NCI-H2196 treated with DMSO at 0.1 percent for 48 hours (cell line): Measurements from ENCODE around the gene NOC2L.

Source experiments
- DNase-seq: peaks from one replicate; lab custom pipeline; 2025; ENCODE audit not compliant: unreplicated experiment; lab: John Stamatoyannopoulos, UW

Gene NOC2L

DNA sequence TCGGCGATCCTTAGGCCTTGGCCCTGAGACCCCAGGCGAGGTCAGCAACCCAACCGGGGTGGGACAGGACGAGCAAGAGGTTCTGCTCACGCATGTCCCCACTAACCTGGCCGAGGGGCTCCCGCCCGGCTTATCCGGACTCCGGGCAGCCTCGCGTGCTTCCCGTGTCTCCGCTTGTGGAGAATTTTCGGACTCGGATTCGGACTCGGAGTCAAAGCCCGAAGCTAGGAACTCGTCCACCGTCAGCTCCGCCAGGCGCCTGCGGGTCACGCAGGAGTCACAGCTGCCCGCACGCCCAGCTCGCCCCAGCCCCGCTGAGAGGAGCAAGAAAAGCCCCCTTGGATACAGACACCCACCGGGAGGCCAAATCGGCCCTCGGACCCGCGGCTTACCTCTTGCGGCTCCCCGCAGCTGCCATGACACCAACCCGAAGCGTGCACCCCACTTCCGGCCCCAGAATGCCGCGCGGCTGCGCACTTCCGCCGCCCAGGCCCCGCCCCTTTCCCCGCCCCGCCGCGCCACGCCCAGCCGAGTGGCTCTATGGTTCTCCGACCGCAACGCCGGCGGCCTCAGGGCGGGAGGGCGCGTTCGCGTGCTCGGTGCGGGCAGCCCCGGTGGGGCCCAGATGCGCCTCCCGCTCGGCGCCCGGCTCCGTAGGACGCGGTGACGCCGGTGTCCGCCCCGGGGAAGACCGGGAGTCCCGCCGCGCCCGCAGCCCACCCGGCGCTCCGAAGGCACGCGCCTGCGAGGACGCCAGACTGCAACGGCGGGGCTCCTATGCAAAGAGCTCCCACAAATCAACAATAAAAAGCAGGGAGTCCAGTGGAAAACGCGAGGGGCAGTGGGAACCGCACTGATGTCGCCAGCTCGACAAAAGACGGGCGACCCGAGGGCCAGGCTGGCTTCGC lies at the start of gene NOC2L:
TSS of gene NOC2L (minus strand) at position 434 of the 908 bp plus-strand sequence. CDS start at position 418, 16 bp downstream.
- peak; percentile 60 for DNase-seq

DNA sequence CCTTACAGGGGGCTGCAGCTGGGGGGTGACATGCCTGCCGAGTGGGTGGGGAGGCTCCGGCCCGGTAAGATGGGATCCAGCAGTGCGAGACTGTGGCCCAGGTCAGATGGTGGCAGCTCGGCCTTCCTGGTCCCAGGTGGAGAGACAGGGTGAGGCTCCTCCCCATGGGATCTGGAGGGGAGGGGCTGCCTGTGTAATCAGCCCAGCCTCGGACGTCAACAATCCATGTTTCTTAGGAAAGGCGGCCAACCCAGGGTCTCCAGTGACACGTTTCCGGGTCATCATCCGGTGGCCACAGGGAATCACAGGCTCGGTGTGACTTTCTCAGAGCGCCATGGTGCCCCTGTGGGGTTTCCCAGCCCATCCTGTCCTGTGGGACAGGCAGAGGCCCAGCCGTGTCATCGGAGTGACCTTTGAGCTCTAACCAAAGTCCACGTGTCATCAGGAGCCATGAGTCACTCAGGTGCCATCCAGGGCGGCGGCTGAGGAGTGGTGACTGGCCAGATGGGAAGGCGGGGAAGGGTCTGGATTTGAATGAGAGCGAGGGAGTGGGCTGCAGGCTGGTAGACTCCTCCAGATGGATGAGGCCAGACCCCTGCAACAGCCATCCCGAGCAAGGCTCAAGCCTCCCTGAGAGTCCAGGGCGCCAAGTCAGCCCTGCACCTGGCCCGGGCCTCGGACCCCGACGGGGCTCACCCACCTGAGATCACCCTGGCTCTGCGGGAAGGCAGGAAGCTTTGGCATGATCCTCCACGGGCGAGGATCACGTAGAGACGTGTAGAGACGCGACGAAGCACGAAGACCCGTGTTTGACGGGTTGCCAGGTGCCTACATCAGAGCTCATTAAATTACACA lies 47.5 kb upstream of the NOC2L start:
- DNase-seq = no peak

DNA sequence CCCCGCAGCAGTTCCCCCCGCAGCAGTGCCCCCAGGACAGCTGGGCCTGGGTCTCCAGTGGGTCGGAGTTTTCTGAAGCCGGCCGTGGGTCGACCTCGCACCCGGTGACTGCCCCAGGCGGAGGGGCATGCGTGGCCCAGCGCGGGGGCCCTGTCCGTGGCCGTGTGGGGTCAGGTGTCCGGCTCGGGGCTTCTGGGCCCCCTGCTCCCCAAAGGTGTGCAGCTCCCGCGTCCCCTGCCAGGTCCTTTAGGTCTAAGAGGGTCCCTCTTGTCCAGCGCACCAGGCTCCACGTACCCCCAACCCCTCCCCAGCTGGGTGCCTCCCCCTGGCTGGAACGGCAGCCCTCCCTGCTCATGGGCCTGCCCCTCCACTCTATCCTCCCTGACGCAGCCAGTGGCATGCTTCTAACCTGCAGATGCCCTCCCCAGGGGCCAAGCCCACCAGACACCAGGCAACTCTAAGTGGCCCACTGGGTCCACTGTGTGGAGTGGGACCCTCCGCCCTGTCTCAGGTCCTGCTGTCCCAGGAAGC lies 46.8 kb upstream of the NOC2L start:
- DNase-seq = no peak

DNA sequence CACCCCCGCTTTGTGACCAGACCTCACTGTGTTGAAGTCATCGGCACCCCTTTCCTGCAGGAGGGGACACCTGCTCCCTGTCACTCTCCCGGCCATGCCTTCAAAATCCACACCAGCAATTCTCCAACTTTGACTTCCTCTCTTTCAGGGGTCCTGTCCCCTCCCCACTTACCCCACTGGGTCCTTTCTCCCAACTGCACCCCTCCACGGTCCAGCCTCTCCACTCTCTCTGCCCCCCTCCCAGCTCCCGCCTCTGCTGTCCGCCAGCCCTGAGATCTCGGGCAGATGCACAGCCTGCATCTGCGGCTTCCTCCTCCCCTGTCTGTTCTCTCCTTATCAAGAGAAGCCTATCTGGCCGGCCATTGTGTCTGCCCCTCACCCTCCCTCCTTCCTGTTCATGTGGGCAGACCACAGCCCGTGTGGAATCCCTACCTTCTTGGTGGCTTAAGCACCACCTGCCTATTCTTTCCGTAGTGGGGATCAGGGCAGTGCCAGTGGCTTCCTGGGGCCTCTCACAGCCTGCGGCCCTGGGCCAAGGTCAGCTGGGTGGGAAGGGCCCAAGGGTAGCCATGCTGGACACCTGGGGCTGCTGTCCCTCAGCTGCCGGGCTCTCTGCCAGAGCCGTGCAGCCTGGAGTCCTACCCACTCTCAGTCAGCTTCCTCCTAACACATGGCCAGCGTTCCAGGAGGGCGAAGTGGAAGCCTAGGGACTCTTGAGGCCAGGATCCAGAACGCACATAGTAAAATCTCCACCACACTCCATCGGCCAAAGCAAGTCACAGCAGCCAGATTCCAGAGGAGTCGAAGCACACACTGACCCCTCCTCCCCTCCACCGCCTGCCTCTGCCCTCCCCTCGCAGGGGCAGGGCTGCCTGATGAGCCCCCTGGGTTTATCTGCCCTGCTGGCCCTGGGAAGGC lies 46.0 kb upstream of the NOC2L start:
- peak; percentile 81 for DNase-seq

DNA sequence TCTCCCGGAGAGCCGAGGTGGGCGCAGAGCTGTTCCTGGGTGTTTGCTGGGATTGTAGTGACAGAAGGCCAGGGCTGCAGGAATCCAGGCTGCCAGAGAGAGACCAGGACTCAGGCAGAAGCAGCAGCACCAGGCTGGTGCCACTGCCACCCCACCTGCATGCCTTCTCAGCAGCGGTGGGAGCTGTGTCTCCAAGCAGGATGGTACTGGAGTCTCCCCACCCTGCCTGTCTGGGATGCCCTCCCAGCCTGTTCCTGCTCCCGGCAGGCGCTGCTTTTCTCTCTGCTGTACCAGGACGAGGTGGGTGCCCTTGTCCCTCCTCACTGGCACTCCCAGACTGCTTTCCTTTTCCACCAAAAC lies 45.3 kb upstream of the NOC2L start:
- no peak for DNase-seq

DNA sequence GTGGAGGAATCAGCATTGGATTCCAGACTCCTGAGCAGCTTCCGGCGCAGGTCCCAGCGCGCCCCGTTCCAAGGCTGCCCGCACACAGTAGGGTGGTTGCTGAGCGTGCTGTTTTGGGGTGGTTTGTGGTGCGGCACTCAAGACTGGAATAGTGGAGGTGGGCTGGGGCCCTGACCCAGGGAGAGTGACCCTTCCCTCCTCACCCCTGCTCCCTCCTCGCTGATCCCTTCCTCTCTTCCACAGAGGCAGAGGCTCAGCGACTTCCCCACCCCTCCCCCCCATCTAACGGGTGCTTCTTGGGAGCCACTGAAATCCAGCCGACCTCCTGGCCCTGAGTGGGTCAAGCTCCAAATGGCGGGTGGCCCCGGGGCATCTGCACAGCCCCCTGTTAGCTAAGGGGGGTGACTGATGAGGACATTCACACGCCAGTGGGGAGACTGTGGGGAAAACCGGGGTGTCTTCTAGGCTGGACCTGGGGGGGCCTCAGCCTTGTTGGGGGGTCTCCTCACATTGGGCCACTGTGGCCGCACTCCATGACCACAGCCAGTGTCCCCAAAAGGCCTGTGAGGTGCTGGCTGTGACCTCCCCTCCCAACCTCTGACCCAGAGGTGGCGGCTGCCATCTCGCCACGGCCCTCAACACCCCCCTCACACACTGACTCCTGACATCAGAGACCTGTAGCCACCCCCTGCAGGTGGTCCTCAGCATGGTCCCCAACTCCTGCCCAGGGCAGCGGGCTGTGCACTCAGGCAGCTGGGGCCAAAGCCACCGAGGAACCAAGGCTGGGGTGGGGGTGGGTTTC lies 44.8 kb upstream of the NOC2L start:
- DNase-seq = no peak

DNA sequence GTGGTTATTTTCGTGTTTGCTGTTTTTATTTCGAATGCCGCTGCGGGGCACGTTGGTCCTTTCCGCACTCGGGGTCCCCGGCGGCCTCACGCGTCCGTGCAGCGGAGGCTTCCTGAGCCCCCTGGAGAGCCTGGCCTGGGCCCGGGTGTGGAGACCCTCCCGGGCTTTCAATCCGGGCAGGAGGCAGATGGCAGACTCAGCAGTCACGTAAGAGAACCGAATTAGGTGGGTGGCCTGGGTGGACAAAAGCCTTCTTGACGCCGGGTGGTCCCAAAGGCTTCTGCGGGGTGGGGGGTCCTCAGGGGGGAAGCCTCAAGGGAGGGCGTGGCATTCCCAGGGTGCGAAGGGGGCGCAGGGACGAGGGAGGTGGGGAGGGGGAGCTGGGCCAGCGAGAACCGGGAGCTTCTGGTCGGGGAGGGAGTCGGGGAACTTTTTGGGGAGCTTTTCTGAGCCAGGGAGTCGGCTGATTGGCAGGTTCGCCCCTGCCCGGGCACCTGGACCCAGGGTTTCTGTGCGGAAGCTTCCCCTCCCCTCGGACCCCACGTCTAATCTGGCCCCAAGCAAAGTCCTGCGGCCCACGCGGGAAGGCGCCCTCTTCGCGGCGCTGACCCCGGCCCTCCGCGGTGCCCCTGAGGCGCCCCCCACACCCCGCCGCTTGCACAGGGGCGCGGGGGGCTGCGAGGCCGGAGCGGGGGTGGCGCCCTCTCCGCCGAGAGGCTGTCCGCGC lies 42.2 kb upstream of the NOC2L start:
- DNase-seq = no peak

DNA sequence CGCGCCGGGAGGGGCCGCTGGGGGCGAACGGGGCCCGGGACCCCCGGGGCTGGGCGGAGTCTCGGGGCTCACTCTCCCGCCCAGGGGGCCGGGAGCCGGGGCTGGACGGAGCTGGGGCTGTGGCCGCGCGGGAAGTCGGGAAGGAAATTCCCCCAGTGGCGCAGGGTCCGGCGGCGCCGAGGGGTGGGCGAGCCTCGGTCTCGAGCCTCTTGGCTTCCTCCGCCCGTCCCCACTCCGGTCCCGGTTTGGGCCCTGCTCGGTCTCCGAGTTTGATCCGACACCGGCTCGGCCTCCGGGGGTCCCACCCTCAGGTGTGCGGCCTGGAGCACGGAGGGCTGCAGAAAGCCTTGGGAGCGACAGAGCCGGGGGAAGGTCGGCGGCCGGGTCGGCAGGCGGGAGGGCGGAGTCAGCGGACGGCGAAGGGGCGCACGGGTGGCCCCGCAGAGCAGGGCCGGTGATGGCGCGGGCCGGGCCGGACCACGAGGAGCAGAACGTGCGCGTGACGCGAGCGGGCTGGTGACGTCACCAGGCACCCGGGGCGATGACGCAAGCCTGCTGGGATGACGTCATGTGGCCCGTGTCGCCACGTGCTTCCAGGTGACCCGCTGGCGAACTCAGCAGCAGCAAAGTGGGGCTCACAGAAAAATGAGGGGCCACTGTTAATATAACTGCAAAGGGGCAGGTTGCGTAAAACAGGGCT lies 41.5 kb upstream of the NOC2L start:
- DNase-seq = peak; percentile 62

DNA sequence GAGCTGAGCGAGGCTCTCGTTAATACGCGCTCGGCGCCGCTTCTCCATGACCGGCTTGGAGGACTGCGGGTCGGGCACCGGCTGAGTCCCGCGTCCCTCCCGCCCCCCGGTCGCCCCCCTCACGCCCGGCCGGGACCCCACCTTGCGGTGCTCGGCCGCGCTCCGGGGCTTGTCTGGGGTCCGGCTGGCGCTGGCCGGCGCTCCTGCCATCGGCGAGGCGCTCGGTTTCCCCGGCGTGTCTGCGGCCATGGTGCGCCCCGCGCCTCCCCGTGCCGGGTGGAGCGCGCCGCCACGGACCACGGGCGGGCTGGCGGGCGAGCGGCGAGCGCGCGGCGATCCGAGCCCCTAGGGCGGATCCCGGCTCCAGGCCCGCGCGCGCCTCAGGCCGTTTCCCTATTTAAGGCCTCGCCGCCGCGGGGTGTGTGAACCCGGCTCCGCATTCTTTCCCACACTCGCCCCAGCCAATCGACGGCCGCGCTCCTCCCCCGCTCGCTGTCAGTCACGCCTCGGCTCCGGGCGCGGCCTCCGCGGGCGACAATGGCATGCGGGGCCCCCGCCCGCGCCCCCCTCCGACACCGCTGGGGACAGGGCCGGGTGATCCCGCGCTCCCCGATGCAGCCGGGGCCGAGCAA lies 40.8 kb upstream of the NOC2L start, which contains the start of gene HES4:
TSS of gene HES4 (minus strand) at position 373 of the 632 bp plus-strand sequence. CDS start at position 249, 124 bp downstream.
- DNase-seq = peak; percentile 75

DNA sequence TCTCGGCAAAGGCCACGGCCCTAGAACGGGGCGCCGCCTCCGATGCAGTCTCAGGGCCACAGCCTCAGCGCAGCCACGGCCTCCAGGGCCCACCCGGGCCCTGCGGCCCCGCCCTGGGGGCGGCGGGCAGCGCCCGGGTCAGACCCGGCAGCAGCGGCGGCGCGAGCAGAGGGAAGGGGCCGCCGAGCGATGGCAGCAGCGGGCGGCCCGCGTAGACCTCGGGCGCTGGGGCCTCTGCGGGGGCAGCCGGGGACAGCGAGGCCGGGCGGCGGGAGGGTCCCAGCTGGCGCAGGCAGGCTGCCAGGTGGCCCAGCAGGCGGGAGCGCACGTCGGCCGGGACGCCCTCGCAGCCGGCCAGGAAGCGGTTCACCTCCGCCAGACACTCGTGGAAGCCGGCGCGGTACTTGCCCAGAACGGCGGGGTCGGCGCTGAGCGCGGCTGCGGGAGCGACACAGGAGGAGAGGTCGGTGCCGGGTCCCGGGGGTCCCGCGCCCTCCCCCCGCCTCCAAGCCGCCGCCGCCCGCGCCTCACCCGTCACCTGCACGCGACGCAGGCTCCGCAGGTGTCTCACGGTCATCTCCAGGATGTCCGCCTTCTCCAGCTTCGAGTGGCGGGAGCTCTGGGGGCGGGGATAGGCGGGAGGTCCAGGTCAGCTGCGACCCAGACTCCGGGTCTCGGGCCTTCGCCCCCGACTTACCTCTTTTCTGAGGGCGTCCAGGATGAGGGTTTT lies 40.1 kb upstream of the NOC2L start:
- no peak for DNase-seq

DNA sequence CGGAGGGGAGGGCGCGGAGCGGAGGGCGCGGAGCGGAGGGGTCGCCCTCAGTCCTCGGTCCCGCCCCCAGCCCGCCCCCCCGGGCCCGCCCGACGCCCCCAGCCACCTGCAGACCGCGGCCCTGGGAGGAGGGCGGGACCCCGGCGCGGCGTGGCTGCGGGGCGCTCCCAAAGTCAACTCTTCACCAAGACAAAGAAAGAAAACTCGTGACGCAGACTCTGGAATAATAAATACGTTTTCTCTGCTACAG lies 39.6 kb upstream of the NOC2L start:
- DNase-seq = no peak

DNA sequence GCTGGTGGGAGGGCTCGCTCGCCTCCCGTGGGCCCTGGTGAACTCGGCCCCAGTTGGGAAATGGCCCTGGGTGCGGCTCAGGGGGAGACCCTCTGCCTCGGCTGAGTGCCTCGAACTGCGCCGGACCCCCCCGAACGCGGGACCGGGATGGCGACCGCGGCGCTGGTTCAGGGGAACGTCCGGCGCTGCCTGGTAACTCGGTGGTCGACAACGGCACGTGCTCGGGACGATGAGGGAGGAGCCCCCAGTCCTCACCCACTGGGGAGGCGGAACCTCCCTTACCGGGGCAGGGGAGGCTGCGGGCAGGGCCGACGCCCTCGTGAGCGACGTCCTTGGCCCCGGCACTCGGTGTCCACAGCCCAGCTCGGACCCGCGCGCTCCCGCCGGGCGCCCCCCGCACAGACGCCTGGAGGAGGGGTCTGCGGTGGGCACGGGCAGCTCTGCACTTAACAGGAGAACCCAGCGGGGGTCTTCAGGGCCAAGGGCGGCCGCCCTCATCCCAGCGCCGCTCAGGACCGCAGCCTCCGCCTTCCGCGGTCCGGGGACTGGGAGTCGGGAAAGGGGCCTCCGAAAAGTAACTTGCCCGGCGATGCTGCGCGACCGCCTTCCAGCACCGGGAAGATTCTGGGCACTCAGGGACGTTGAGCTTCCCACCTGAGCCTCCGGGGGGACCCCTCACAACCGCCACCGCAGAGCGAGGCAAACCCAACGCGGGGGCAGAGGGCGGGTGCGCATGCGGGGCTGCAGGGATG lies 39.1 kb upstream of the NOC2L start:
- DNase-seq = no peak

DNA sequence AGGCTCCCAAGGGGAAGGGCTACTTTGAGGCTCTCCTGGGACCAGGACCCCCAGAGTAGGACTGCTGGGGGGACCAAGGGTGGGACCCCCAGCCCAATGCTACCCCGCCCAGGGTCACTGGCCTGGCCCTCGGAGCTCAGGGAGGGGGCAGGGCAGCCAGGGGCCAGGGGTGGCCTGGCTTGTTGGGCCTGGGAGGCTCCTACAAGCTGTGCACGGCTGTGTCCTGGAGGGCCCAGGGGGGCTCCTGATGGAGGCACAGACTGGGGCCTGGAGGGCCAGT lies 38.6 kb upstream of the NOC2L start:
- DNase-seq = no peak

DNA sequence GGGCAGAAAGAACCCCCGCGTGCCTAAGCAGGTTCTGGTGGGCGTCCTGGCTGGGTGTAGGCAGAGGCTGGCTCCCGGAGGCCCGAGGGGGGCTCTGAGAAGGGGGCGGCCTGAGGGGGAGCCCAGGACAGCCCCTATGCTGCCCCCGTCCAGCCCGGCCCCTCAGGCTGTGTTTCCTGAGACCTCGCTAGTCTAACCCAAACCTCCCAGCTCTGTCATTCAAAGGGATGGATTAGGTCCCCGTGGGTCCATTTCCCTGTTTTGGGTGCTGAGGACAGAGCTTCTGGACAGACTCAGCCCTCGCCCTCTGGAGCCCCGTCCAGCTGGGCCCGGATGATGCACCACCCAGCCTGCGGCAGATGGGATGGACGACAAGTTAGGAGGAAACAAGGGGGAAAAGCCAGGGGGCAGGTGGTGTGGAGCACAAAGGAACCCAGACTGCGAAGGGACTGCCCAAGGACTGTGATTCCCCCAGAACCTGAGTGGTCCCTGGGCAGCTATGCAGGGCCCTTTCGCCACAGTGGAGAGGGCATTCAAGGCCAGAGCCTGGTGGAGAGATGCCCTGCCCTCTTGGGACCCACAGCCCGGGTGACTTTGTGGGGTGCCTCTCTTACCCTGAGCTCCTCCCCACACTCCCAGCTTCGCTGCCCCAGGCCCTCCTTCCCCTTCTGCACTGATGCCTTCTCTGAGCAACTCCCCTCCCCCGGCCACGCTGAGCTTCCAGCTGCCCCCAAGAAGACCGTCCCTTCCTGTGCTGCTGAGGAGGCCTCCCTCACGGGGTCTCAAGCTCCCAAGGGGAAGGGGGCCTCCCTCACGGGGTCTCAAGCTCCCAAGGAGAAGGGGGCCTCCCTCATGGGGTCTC lies 38.0 kb upstream of the NOC2L start:
- DNase-seq = no peak

DNA sequence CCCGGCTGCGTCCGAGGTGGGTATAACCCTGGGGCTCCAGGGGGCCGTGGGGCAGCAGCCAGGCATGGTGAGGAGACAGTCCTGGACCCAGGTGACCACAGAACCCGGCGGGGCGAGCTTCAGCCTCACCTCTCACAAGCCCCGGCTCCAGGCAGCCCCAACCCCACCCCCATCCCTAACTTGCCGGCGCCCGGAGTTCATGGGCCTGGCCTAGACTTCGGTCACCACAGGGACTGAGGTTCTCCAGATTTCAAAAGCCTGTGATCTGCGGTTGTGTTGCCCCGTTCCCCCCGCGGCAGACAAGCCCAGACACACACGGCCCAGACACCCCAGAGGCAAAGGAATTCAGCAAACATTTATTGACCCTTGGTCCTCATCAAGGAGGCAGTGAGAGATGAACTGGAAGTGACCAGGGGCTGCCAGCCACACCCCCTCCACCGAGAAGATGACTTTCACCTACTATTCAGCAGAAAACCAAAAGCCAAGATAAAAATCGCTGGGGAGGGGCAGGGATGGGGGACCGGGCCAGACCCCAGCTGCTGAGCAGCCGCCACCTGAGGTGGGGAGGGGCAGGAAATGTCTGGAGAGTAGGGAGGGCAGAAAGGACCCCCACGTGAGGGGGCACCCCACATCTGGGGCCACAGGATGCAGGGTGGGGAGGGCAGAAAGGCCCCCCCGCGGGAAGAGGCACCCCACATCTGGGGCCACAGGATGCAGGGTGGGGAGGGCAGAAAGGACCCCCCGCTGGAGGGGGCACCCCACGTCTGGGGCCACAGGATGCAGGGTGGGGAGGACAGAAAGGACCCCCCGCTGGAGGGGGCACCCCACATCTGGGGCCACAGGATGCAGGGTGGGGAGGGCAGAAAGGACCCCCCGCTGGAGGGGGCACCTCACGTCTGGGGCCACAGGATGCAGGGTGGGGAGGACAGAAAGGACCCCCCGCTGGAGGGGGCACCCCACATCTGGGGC lies 36.9 kb upstream of the NOC2L start:
- DNase-seq = no peak
